Aorta (tissue), 5 donors: ENCODE data around the gene GCNT3. TPM values are rescaled to one million over a fixed set of nuclear protein-coding genes. Genes with fewer than 3 reads are reported as not detected.
"Not testable (repeated sequence)": the region's sequence is repeated elsewhere in the genome, so short reads cannot be mapped to it uniquely, and the experiment has no call there.

ENCODE experiments used
- ATAC-seq: fragments of 200-7000 bp; cut with Tn5 transposase; one replicate; pipeline ENCODE4 v1.9.1; 2022; ENCODE audit warnings: moderate library complexity; ENCODE audit not compliant: low FRiP score
- DNase-seq, 2 donors: peaks; one replicate each; pipeline ENCODE4 v3.0.0-alpha.2; 2020
- H3K27ac ChIP-seq, 2 donors: one replicate each; pipeline ENCODE4 v1.5.1; 2013; ENCODE audit warnings: low read length in 2 of 2, mild to moderate bottlenecking in 2 of 2, moderate library complexity in 2 of 2, control low read depth in 1 of 2, inconsistent platforms in 1 of 2, low read depth in 1 of 2
- H3K27me3 ChIP-seq, 2 donors: one replicate each; pipeline ENCODE4 v1.6.1; 2013; ENCODE audit warnings: control low read depth in 1 of 2, low read length in 1 of 2, mild to moderate bottlenecking in 1 of 2, moderate library complexity in 1 of 2; ENCODE audit not compliant: insufficient read depth in 2 of 2, control insufficient read depth in 1 of 2
- H3K36me3 ChIP-seq, 2 donors: one replicate each; pipeline ENCODE4 v1.6.1; 2013; ENCODE audit warnings: control low read depth in 1 of 2, low read length in 1 of 2, mild to moderate bottlenecking in 1 of 2; ENCODE audit not compliant: insufficient read depth in 2 of 2, control insufficient read depth in 1 of 2
- H3K4me1 ChIP-seq, 2 donors: one replicate each; pipeline ENCODE4 v1.6.1; 2013; ENCODE audit warnings: low read length in 2 of 2, control low read depth in 1 of 2, mild to moderate bottlenecking in 1 of 2, moderate library complexity in 1 of 2; ENCODE audit not compliant: insufficient read depth in 2 of 2, control insufficient read depth in 1 of 2
- H3K4me3 ChIP-seq, 2 donors: one replicate each; pipeline ENCODE4 v1.5.1; 2013; ENCODE audit warnings: low read length in 2 of 2, control low read depth in 1 of 2, mild to moderate bottlenecking in 1 of 2
- H3K9me3 ChIP-seq: one replicate; pipeline ENCODE4 v1.6.1; 2013; ENCODE audit warnings: mild to moderate bottlenecking, low read length; ENCODE audit not compliant: control insufficient read depth
- WGBS, 2 donors: extraction: QIAGEN DNeasy Blood & Tissue Kit; methylation state at CpG; one replicate each; pipeline ENCODE4 v1.1.7; 2013; 5-methylcytosine and 5-hydroxymethylcytosine counted together
- intact Hi-C, 2 donors: fragments of 100-400 bp; cut with DNase I; formaldehyde crosslinking; loops; one replicate each; pipeline versions ENCODE4 v1.14.2 to v1.15.0; 2022
- polyA plus RNA-seq, 2 donors: library from polyadenylated mRNA; stranded (reverse); fragments of 200-250 nt; gene quantifications; one replicate each; pipeline ENCODE4 v1.2.3, GENCODE V29; 2013
- total RNA-seq, 2 donors: library from RNA; stranded (reverse); fragmentation: NEBNext Ultra II Directional; extraction: Animal tissue kit (Norgen Biotek cat#: 25700); gene quantifications; one replicate each; pipeline ENCODE4 v1.2.1, GENCODE V29; 2021
- donor health status: healthy with polysubstance abuse.
- donor health status: Bipolar disorder and iron deficiency.
- donor health status: DM: no; HTN: no; CAD: no.
- donor health status: DM: no; HTN: no; CAD: no.
- donor health status: DM: yes; HTN: yes; CAD: no.

GCNT3 gene
- total and polyA plus RNA-seq, 4 donors, result 0.51 to 10.5 TPM; not detected in 2

GRCh38 chr15:59642351-59642750 is 30.8 kb downstream of the GCNT3 start:
- 68 to 71% methylated on average over 2 of the region's 2 CpGs for WGBS, 2 donors
- ATAC-seq, result no peak
- intact Hi-C loops, result no loop called here
- Histone ChIP-seq H3K36me3 (peaks cover 0 to 1% of the 10 kb centered on the region in 2 donors), H3K9me3 (no peaks in the 10 kb centered on the region), H3K4me3 (no peak overlapping the region), H3K27ac (no peak overlapping the region), H3K4me1 (no peaks in the 10 kb centered on the region), H3K27me3 (no peaks in the 10 kb centered on the region)
- DNase-seq, result no peak

- Histone ChIP-seq H3K27me3 (no peaks in the 10 kb centered on the region), H3K9me3 (no peaks in the 10 kb centered on the region), H3K36me3 (peaks cover 0 to 1% of the 10 kb centered on the region in 2 donors), H3K27ac (no peak overlapping the region), H3K4me1 (no peaks in the 10 kb centered on the region), H3K4me3 (no peak overlapping the region)
- WGBS, 2 donors, result 86% methylated on average over 4 of the region's 4 CpGs
- DNase-seq (no peak), ATAC-seq (no peak)
- intact Hi-C loops, result no loop called here
Measured at GRCh38 chr15:59644756-59645155, 33.2 kb downstream of the GCNT3 start.

GRCh38 chr15:59645812-59646211 is 34.2 kb downstream of the GCNT3 start:
- H3K9me3 ChIP-seq, ATAC-seq, H3K4me1 ChIP-seq, H3K27me3 ChIP-seq, H3K27ac ChIP-seq, intact Hi-C loops, H3K36me3 ChIP-seq, DNase-seq, H3K4me3 ChIP-seq: not testable (repeated sequence)
- 95% methylated on average over 9 of the region's 9 CpGs for WGBS, 2 donors

- H3K36me3 ChIP-seq, result peaks cover 0 to 1% of the 10 kb centered on the region in 2 donors
- H3K9me3 ChIP-seq, result no peaks in the 10 kb centered on the region
- H3K27me3 ChIP-seq, result no peaks in the 10 kb centered on the region
- DNase-seq, result no peak
- H3K27ac ChIP-seq, result no peak overlapping the region
- intact Hi-C loops, result no loop called here
- no peak for ATAC-seq
- H3K4me3 ChIP-seq, result no peak overlapping the region
- WGBS, 2 donors, result 90 to 97% methylated on average over 1 of the region's 1 CpG
- H3K4me1 ChIP-seq, result no peaks in the 10 kb centered on the region
Measured at GRCh38 chr15:59646277-59646676, 34.7 kb downstream of the GCNT3 start.

- no peaks in the 10 kb centered on the region for H3K9me3 ChIP-seq
- intact Hi-C loops, result no loop called here
- H3K4me1 ChIP-seq, result no peaks in the 10 kb centered on the region
- H3K27me3 ChIP-seq, result no peaks in the 10 kb centered on the region
- no peak overlapping the region for H3K4me3 ChIP-seq
- ATAC-seq (no peak), DNase-seq (no peak)
- no peak overlapping the region for H3K27ac ChIP-seq
- WGBS, 2 donors, result 97 to 100% methylated on average over 1 of the region's 1 CpG
- peaks cover 0 to 1% of the 10 kb centered on the region in 2 donors for H3K36me3 ChIP-seq
Measured at GRCh38 chr15:59647085-59647484, 35.5 kb downstream of the GCNT3 start.

- H3K9me3 ChIP-seq, result no peaks in the 10 kb centered on the region
- ATAC-seq (no peak), DNase-seq (no peak)
- H3K4me3 ChIP-seq, result no peak overlapping the region
- peaks cover 0 to 1% of the 10 kb centered on the region in 2 donors for H3K4me1 ChIP-seq
- H3K36me3 ChIP-seq, result no peaks in the 10 kb centered on the region
- intact Hi-C loops, result no loop called here
- H3K27ac ChIP-seq, result no peak overlapping the region
- no peaks in the 10 kb centered on the region for H3K27me3 ChIP-seq
Measured at GRCh38 chr15:59649603-59650002, 38.0 kb downstream of the GCNT3 start.

- intact Hi-C loops, result no loop called here
- H3K27me3 ChIP-seq, result no peaks in the 10 kb centered on the region
- no peaks in the 10 kb centered on the region for H3K9me3 ChIP-seq
- H3K4me3 ChIP-seq, result no peak overlapping the region
- ATAC-seq (no peak), DNase-seq (no peak)
- H3K36me3 ChIP-seq, result no peaks in the 10 kb centered on the region
- no peak overlapping the region for H3K27ac ChIP-seq
- H3K4me1 ChIP-seq, result peaks cover 2 to 12% of the 10 kb centered on the region in 2 donors
- 94% methylated on average over 1 of the region's 1 CpG for WGBS, 2 donors
Measured at GRCh38 chr15:59654046-59654445, 42.5 kb downstream of the GCNT3 start.

GRCh38 chr15:59656897-59657634 is 45.5 kb downstream of the GCNT3 start, which contains the start of gene GTF2A2:
Gene GTF2A2, minus strand, starts transcription at chr15:59657515. Its CDS starts 5,238 bp downstream, at chr15:59652277.
- peaks cover 2 to 12% of the 10 kb centered on the region in 2 donors for H3K4me1 ChIP-seq
- no peaks in the 10 kb centered on the region for H3K27me3 ChIP-seq
- H3K9me3 ChIP-seq, result no peaks in the 10 kb centered on the region
- H3K36me3 ChIP-seq, result no peaks in the 10 kb centered on the region
- ATAC-seq, result peak; percentile 99
- peak within 1 kb of the TSS; percentile 75 to 95 for H3K4me3 ChIP-seq
- intact Hi-C loops, result loop anchor here in 1 of 2 donors (2.0 kb wide), 1 partner anchor 32 kb away; the partner anchor contains the start of gene BNIP2
- DNase-seq, result peak; percentile 97 to 98
- peak within 1 kb of the TSS in 1 of 2 donors; percentile 84 for H3K27ac ChIP-seq
- WGBS, 2 donors, result 0% methylated on average over 47 to 59 of the region's 59 CpGs

GRCh38 chr15:59657635-59658125 is 46.1 kb downstream of the GCNT3 start:
- H3K36me3 ChIP-seq, result no peaks in the 10 kb centered on the region
- no peak overlapping the region for H3K27ac ChIP-seq
- DNase-seq (no peak), ATAC-seq (peak; percentile 3)
- no peaks in the 10 kb centered on the region for H3K9me3 ChIP-seq
- H3K4me3 ChIP-seq, result peak overlapping the region; percentile 45 to 46
- intact Hi-C loops, result loop anchor here in 1 of 2 donors (2.0 kb wide), 1 partner anchor 31 kb away; the partner anchor contains the start of gene BNIP2
- H3K4me1 ChIP-seq, result peaks cover 2 to 12% of the 10 kb centered on the region in 2 donors
- 38 to 46% methylated on average over 23 of the region's 23 CpGs for WGBS, 2 donors
- H3K27me3 ChIP-seq, result no peaks in the 10 kb centered on the region
